HG02571 (cell line): ENCODE results near the gene SEMA7A.

Experiments
- ATAC-seq: cut with Tn5 transposase; IDR thresholded peaks from one replicate; pipeline ENCODE4 v1.9.1; 2021; ENCODE audit warnings: mild to moderate bottlenecking, moderate library complexity; ENCODE audit not compliant: unreplicated experiment

Gene SEMA7A

GRCh38 chr15:74453925-74454763, 20.4 kb upstream of the SEMA7A start:
- ATAC-seq: no peak

- no peak for ATAC-seq
These were observed 18.4 kb upstream of the SEMA7A start for GRCh38 chr15:74451861-74452835.

GRCh38 chr15:74451322-74451721, 17.6 kb upstream of the SEMA7A start:
- no peak for ATAC-seq

- ATAC-seq: no peak
These were observed 16.0 kb upstream of the SEMA7A start for GRCh38 chr15:74449643-74450205.

- ATAC-seq: no peak
These were observed 15.3 kb upstream of the SEMA7A start for GRCh38 chr15:74449095-74449494.

- ATAC-seq: no peak
These were observed 12.3 kb upstream of the SEMA7A start for GRCh38 chr15:74445816-74446763.

- no peak for ATAC-seq
These were observed 10.6 kb upstream of the SEMA7A start for GRCh38 chr15:74444106-74445062.

GRCh38 chr15:74443100-74443909, 9.5 kb upstream of the SEMA7A start:
- ATAC-seq: no peak

GRCh38 chr15:74442604-74443003, 8.8 kb upstream of the SEMA7A start:
- no peak for ATAC-seq

GRCh38 chr15:74442063-74442462, 8.3 kb upstream of the SEMA7A start:
- ATAC-seq: no peak

GRCh38 chr15:74441248-74441941, 7.6 kb upstream of the SEMA7A start:
- no peak for ATAC-seq

GRCh38 chr15:74438721-74439316, 5.1 kb upstream of the SEMA7A start:
- no peak for ATAC-seq

GRCh38 chr15:74438206-74438605, 4.4 kb upstream of the SEMA7A start:
- no peak for ATAC-seq

GRCh38 chr15:74434263-74435136, 742 bp upstream of the SEMA7A start:
- ATAC-seq: no peak

- ATAC-seq: peak; percentile 8
These were observed 678 bp downstream of the SEMA7A start for GRCh38 chr15:74432968-74433591.
